ENCODE results near the gene PF4V1. TPM values are rescaled to one million over a fixed set of nuclear protein-coding genes. Genes with fewer than 3 reads are reported as not detected.

The PF4V1 gene
- polyA plus RNA-seq, 1 donor (not counting 4 experiments of a cell fraction or from before 2014, with no cell fraction given) = not detected

DNA sequence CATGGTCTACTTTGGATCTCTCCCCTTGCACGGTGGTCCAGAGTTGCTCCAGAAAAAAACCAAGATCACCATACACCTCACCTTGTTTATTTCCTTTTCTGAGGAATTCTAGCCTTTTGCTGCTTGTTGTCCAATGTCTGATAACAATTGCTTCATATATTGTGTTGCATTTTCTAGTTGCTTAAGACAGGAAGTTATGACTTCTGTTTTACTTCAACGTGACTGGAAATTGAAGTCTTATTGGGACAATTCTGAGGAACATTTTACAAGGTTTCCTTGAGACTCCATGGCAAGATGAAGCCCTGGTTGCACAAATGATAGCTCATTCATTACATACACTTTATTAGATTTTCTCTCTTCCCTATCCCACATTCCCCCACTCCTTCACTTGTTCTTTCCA is 21.3 kb downstream of the PF4V1 start:
- Histone ChIP-seq H3K9ac (ENCODE audit: control insufficient read depth, extremely low read depth, insufficient read depth, low read length) (no peak overlapping the region), H3K4me3 (ENCODE audit: control insufficient read depth in 2 of 3, extremely low read depth in 1 of 3, insufficient read depth in 2 of 3, low read depth in 1 of 3, low read length in 3 of 3) (no peak overlapping the region), H3K4me1 (ENCODE audit: control insufficient read depth, extremely low read depth, insufficient read depth, low read length) (peaks cover 10% of the 10 kb centered on the region), H3K27me3 (ENCODE audit: control insufficient read depth, extremely low read depth, insufficient read depth, low read length) (no peaks in the 10 kb centered on the region), H4K20me1 (ENCODE audit: control insufficient read depth, extremely low read depth, insufficient read depth, low read length) (no peaks in the 10 kb centered on the region), H2AFZ (ENCODE audit: control insufficient read depth, low read length) (no peak overlapping the region), H3K9me1 (ENCODE audit: control insufficient read depth, extremely low read depth, insufficient read depth, low read length) (no peaks in the 10 kb centered on the region), H3K9me3 (ENCODE audit: control insufficient read depth, low read depth, low read length) (no peaks in the 10 kb centered on the region), H3K27ac (ENCODE audit: control insufficient read depth, insufficient read depth, low read length) (no peak overlapping the region), H3K36me3 (ENCODE audit: control insufficient read depth in 2 of 2, extremely low read depth in 1 of 2, insufficient read depth in 2 of 2, low read length in 2 of 2) (peaks cover 0 to 2% of the 10 kb centered on the region in 2 experiments), H3K4me2 (ENCODE audit: control insufficient read depth, extremely low read depth, insufficient read depth, low read depth, low read length) (no peak overlapping the region), H3K79me2 (ENCODE audit: control insufficient read depth, insufficient read depth, low read length) (no peaks in the 10 kb centered on the region)
- dilution Hi-C loops (cut with MboI; ENCODE audit: extremely low pct_ligation_motif_present, low sequenced_read_pairs) = no loop called here
- TF ChIP-seq, protein P1, sequence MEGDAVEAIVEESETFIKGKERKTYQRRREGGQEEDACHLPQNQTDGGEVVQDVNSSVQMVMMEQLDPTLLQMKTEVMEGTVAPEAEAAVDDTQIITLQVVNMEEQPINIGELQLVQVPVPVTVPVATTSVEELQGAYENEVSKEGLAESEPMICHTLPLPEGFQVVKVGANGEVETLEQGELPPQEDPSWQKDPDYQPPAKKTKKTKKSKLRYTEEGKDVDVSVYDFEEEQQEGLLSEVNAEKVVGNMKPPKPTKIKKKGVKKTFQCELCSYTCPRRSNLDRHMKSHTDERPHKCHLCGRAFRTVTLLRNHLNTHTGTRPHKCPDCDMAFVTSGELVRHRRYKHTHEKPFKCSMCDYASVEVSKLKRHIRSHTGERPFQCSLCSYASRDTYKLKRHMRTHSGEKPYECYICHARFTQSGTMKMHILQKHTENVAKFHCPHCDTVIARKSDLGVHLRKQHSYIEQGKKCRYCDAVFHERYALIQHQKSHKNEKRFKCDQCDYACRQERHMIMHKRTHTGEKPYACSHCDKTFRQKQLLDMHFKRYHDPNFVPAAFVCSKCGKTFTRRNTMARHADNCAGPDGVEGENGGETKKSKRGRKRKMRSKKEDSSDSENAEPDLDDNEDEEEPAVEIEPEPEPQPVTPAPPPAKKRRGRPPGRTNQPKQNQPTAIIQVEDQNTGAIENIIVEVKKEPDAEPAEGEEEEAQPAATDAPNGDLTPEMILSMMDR (optimal IDR thresholded peaks at IDR 0.05 in 1 of 3, IDR thresholded peaks at IDR 0.05 in 1 of 3, conservative IDR thresholded peaks at IDR 0.05 in 1 of 3; ENCODE audit: extremely low read depth in 1 of 3, insufficient read depth in 2 of 3, low read length in 3 of 3) = no peak
- no peak for TF ChIP-seq EZH2 (IDR thresholded peaks at IDR 0.05; ENCODE audit: low read length)
- DNase-seq (ENCODE audit: low read depth, low spot score) (no peak), FAIRE-seq (no peak)

DNA sequence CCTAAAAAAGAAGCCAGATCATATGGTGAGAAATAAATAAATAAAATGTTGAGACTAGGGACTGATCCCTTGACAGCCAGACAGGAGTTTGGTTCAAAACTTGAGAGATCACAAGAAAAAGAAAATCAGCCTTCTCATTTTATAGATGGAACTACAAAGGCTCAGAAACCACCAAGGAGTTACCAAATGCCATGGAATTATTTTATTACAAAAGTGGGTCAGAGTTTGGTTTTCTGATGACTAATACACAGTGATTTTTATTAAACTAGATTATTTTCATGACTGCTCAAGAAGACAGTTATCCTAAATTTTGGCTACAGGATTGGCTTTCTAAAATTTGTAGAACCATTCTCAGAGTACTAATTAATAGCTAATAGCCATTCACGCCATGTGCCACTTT is 22.3 kb downstream of the PF4V1 start:
- no peak overlapping the region for H2AFZ ChIP-seq (ENCODE audit: control insufficient read depth, low read length)
- H3K27ac ChIP-seq (ENCODE audit: control insufficient read depth, insufficient read depth, low read length) = no peak overlapping the region
- no peaks in the 10 kb centered on the region for H3K27me3 ChIP-seq (ENCODE audit: control insufficient read depth, extremely low read depth, insufficient read depth, low read length)
- no peak overlapping the region for H3K4me2 ChIP-seq (ENCODE audit: control insufficient read depth, extremely low read depth, insufficient read depth, low read depth, low read length)
- H3K4me1 ChIP-seq (ENCODE audit: control insufficient read depth, extremely low read depth, insufficient read depth, low read length) = peaks cover 3% of the 10 kb centered on the region
- DNase-seq (ENCODE audit: low read depth, low spot score) (no peak), FAIRE-seq (no peak)
- no peak overlapping the region for H3K9ac ChIP-seq (ENCODE audit: control insufficient read depth, extremely low read depth, insufficient read depth, low read length)
- dilution Hi-C loops (cut with MboI; ENCODE audit: extremely low pct_ligation_motif_present, low sequenced_read_pairs) = no loop called here
- H3K9me1 ChIP-seq (ENCODE audit: control insufficient read depth, extremely low read depth, insufficient read depth, low read length) = no peaks in the 10 kb centered on the region
- H3K79me2 ChIP-seq (ENCODE audit: control insufficient read depth, insufficient read depth, low read length) = no peaks in the 10 kb centered on the region
- no peaks in the 10 kb centered on the region for H4K20me1 ChIP-seq (ENCODE audit: control insufficient read depth, extremely low read depth, insufficient read depth, low read length)
- no peaks in the 10 kb centered on the region for H3K36me3 ChIP-seq (ENCODE audit: control insufficient read depth in 2 of 2, extremely low read depth in 1 of 2, insufficient read depth in 2 of 2, low read length in 2 of 2)
- no peaks in the 10 kb centered on the region for H3K9me3 ChIP-seq (ENCODE audit: control insufficient read depth, low read depth, low read length)
- H3K4me3 ChIP-seq (ENCODE audit: control insufficient read depth in 2 of 3, extremely low read depth in 1 of 3, insufficient read depth in 2 of 3, low read depth in 1 of 3, low read length in 3 of 3) = no peak overlapping the region
- no peak for TF ChIP-seq EZH2 (IDR thresholded peaks at IDR 0.05; ENCODE audit: low read length)
- TF ChIP-seq, protein P1 (optimal IDR thresholded peaks at IDR 0.05 in 1 of 3, IDR thresholded peaks at IDR 0.05 in 1 of 3, conservative IDR thresholded peaks at IDR 0.05 in 1 of 3; ENCODE audit: extremely low read depth in 1 of 3, insufficient read depth in 2 of 3, low read length in 3 of 3) = no peak
